ENCODE results near the gene METTL25B.

The METTL25B gene

DNA sequence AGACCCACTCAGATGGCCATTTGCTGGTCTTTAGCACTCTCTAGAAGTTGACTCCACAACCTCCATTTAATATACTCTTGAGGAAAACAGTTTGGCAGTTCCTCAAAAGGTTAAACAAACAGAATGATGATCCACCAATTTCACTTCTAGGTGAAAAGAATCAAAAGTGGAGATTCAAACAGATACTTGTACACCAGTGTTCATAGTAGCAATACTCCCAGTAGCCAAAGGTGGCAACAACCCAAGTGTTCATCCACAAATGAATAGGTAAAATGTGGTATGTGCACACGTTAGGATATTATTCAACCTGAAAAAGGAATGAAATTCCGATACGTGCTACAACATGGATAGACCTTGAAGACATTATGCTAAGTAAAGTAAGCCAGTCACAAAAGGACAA, 45.3 kb downstream of the METTL25B start:
- DNase-seq, result no peak

DNA sequence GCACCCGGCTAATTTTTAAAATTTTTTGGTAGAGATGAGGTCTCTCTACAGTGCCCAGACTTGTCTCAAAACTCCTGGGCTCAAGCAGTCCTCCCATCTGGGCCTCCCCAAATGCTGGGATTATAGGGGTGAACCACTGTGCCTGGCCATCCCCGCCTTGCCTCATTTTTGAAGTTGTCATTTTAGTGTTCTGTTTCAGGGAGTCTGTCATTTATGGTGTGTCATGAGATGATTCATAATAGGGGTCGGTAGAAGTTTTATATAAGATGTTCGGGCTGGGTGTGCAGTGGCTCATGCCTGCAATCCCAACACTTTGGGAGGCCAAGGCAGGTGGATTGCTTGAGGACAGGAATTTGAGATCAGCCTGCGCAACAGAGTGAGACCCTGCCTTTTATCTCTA, 47.5 kb downstream of the METTL25B start:
- peak in 1 of 3 donors; percentile 37 for DNase-seq

DNA sequence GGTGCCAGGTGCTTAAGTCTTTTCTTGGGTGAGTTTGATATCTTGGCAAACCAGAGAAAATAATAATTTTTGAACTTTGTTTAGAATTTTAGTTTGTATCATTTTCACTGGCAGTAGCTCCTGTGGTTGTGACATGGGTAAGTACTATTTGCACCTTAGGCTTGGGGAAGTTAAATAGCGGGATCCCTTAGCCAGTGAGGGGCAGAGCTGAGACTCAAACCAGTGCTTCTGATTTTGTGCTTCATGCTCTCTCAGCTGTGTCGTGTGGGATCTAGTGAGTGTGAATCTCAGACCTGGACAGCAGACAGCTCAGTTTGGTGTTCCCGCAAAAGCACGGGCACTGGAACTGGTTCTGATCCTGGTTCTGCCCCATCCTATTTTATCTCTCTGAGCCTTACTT, 48.7 kb downstream of the METTL25B start:
- no peak for DNase-seq

DNA sequence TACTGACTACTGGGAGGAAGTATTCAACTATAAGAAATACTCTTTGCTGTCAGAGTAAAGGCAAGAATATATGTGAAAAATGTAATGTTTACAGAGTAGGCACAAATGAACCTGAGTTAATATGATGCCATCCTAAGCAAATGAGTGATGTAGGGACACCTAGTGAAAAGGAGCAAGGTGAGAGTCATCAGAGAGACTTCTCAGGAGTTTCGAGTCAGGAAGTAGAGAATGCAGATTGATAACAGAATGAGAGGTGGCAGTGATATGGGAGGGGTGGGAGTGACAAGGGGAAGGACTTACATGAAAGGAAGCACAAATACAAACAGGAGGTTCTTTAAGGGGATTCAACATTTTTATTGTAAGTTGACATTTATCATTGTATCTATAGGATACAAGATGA, 49.3 kb downstream of the METTL25B start:
- DNase-seq, result no peak

DNA sequence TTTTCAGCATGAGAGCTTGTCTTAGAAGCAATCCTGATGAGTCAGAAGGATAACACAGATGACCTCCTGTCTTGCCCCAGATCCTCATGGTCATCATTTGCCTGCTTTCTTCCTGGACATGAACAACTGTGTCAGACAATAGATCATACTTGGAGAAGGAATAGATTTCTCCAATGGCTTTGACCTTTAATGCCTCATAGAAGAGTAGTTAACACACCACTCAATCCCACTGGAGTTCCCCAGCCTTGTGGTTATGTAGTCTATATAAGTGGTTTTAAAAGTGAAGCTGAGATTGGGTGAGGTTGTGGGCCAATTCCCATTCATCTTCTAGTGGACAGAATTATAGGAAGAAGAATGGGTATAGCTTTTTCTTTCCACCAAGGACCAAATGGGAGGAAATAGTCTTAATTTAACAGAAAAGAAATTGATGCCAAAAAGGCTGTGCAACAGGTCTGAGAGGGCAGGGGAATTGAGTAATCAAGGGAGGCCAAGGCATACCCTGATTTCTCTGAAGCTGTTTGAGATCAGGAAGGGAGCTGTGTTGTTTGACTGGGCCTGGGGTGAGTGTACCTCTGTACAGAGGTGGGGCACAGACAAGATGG, 53.4 kb downstream of the METTL25B start:
- DNase-seq, result peak; percentile 51 to 78 (median 53)

DNA sequence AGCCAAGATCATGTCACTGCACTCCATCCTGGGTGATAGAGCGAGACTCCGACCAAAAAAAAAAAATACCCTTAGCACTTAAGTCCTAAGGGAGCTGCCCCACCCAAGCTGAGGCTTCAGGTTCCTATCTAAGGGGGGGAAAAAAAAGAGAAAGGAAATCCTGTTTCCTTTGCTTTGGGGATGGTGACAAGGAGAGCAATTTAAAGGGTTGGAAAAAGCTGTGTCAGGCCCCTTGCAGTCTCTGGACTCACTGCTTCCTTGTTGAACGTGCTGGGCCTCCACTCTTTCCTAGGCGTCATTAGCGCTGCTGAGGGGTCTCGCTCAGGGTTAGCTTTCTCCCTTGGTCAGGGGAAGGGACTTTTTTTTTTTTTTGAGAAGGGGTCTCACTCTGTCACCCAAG, 57.2 kb downstream of the METTL25B start:
- DNase-seq, result no peak
